GM21825 (cell line): ENCODE measurements around the gene CLEC4E.
"Not testable (repeated sequence)": the region's sequence is repeated elsewhere in the genome, so short reads cannot be mapped to it uniquely, and the experiment has no call there.

ENCODE experiments used
- ATAC-seq: cut with Tn5 transposase; IDR thresholded peaks from one replicate; pipeline ENCODE4 v1.9.1; 2021; ENCODE audit warnings: mild to moderate bottlenecking, moderate library complexity; ENCODE audit not compliant: unreplicated experiment

Gene CLEC4E

GRCh38 chr12:8540831-8541230 is at the start of gene CLEC4E:
Gene CLEC4E, minus strand, starts transcription at chr12:8540905. Its CDS starts 108 bp downstream, at chr12:8540797.
- ATAC-seq = not testable (repeated sequence)

DNA sequence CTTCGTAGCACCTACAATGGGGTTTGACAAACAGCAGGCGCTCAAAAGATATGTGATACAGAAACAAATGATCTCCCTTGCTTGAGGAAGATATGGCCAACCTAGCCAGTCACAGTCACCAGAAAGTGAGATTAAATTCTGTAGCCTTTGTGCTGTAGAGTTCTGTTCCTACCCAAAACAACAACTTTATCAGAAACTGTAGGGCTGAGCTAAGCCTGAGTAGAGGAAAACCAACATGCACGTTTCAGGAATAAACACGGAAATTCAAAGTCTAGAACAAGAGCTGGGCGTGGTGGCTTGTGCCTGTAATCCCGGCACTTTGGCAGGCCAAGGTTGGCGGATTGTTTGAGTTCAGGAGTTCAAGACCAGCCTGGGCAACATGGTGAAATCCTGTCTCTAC is 49.0 kb upstream of the CLEC4E start:
- ATAC-seq = no peak

DNA sequence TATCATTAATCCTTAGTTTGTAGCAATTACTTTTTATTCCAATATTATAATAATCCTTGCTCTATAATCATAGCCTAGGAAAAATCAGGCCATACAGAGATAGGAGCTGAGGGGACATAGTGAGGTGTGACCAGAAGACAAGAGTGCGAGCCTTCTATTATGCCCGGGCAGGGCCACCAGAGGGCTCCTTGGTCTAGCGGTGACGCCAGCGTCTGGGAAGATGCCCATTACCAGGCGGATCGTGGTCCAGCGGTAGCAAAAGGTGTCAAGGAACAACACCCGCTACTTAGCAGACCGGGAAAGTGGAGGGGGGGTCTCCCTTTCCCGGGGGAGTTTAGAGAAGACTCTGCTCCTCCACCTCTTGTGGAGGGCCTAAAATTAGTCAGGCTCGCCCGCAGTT is 43.8 kb upstream of the CLEC4E start:
- ATAC-seq = not testable (repeated sequence)

- no peak for ATAC-seq
These were observed 43.3 kb upstream of the CLEC4E start for GRCh38 chr12:8584004-8584403.

GRCh38 chr12:8581098-8581784 is 40.5 kb upstream of the CLEC4E start:
- ATAC-seq = no peak

GRCh38 chr12:8577879-8578278 is 37.2 kb upstream of the CLEC4E start:
- ATAC-seq = no peak

DNA sequence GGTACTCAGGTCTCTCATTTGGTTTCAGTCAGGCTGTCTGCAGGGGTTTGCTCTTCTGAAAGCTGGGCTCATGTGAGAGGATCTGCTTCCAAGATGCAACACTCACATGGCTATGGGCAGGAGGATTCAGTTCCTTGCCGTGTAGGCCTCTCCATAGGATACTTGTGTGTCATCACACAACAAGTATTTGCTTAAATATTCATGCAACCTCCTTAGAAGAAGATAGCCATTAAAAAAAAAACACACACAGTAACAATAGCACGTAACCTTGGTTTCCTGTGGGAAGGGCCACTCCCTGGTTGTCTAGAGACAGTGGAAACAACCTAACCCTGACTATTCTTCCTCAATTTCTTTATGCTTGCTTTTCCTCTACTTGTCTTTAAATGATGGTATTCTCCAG is 31.8 kb upstream of the CLEC4E start:
- no peak for ATAC-seq

- no peak for ATAC-seq
These were observed 25.8 kb upstream of the CLEC4E start for GRCh38 chr12:8566525-8566924.

- ATAC-seq = not testable (repeated sequence)
These were observed 25.3 kb upstream of the CLEC4E start for GRCh38 chr12:8566052-8566451.

- no peak for ATAC-seq
These were observed 24.0 kb upstream of the CLEC4E start for GRCh38 chr12:8564656-8565055.

GRCh38 chr12:8563356-8563755 is 22.7 kb upstream of the CLEC4E start:
- no peak for ATAC-seq

DNA sequence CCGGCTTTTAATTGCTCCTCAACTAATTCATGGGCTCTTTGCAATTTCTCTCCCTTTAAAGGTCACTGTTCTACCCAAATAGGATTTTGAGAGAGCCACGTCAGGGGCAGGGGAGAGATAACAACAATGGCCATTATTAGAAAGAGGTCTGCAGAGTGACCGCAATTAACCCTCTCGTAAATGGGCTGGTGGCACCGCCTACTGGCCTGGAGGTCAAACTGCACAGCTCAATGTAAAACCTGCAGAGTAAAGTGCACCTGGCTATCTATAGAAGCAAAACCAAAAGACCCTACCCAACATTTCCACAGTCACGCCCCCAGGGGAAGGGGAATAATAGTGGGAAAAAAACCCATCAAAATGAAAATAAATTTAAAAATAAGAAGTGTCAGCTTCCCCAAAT is 21.6 kb upstream of the CLEC4E start:
- no peak for ATAC-seq

- no peak for ATAC-seq
These were observed 20.3 kb upstream of the CLEC4E start for GRCh38 chr12:8561011-8561410.

DNA sequence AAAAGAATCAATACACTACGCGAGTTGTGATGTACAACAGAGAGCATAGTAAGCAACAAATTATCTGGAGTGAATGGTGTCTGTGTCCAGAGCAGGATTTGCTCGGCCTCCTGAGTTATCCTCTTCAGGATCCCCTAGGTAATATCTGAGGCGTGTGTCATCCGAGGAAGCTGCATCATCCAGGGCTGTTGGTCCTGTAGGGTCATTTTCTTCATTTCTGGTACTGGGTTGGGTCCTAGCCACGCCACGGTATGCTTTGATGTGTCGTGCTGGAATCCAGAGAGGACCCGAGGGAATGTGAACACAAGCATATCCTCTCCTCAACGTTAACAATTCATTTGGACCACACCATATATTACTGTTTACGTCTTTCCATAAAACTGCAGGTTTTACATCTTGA is 19.0 kb upstream of the CLEC4E start:
- ATAC-seq = no peak

GRCh38 chr12:8556531-8557097 is 15.9 kb upstream of the CLEC4E start:
- no peak for ATAC-seq

DNA sequence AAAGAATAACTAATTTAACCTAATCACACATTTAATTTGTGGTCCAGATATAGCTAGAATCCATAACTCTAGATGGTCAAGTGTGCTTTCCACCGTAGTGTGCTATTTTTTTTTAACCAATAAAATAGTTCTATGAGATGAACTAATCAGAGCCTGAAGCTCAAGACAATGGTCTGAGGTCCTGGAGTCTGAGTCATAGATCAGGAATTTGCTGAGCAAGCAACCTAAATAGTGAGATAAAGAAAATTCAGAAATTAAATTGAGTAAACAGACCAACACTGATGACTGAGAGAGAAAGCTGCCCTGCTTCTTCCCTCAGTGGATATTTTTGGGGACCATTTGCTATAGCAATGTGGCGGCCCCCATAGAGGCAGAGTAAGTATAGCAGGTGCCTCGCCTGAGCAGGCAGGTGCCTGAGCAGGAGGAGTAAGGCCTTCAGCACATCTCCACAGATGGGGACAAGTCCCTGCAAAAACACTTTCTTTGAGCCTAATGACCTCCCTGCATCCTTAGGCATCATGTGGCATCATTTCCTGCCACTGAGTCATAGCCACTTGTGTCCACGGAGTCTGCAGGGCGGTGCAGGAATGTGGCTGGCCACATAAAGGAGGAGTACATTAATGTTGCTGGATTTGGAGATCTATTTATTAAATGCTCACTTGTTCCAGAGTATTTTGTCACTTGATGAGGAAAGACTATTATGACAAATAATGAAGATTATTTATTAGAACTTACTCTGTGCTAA is 13.9 kb upstream of the CLEC4E start:
- no peak for ATAC-seq

DNA sequence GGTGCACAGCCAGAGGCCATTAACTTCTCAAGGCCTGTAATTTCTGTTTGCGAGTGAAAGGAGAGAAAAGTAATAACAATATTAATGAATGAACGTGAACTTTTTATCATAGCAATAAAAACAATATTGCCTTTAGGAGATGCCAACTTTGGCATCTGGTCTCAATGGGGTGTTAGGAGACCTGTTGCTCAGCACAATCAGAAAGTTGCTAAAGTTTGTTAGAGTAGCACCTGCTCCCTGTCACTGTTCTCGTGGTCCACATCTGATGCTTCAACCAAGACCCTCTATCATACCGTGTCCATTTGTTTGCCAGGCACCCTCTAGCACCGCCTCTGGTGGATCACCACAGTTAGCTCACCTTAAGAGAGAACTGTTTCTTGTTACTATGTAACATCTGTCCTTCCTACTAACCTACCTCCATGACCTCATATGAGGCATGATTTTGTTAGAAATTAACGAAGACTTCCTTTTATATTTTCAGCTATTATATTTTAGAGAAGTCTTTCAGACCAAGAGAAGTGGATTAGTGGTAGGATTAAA is 12.5 kb upstream of the CLEC4E start:
- no peak for ATAC-seq

DNA sequence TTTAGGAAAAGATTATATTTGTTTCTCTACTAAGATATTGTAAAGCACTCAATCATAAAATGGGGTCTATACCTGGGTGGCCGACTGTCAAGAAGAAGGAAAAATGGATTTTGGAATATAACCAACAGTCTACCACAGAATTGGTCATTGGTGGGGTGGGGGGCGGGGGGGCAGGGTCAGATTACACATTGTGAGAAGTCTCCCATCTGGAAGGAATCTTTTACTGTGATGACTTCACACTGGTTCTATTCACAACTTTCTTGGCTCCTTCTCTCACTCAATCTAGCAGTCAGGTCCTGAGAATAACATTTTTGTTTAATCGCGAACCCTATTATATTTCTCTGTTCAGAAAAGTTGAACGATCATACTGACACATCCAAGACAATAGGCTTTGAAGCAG is 8.7 kb upstream of the CLEC4E start:
- ATAC-seq = no peak

DNA sequence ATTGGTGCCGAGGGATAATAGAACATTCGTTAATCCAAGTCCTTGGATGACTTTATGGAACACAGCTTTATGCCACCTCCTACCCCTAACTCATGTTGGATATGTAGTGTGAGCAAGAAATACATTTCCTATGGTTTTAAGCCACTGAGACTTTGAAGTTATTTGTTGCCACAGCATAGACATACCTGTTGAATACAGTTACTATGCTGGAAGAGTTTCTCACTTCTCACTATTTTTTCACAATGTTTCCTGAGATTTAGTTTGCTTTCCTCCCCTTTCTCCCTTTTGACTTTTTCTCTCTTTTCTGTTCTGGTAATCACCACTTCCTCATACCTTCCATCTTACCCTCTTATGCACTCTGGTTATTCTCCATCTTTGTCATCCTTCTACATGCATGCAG is 7.5 kb upstream of the CLEC4E start:
- ATAC-seq = no peak

DNA sequence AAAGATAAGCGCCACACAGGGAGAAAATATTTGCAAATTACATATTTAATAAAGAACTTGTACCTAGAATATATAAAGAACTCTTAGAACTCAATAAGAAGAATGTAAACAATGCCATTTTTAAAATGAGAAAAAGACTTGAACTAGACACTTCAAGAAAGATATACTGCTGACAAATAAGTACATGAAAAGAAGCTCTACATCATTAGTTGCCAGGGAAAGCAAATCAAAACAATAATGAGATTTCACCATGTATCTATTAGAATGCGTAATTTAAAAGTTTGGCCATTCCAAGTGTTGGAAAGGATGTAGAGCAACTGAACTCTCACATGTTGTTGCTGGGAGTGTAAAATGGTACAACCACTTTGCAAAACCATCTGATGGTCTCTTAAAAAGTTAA is 6.9 kb upstream of the CLEC4E start:
- no peak for ATAC-seq

- ATAC-seq = no peak
These were observed 5.9 kb upstream of the CLEC4E start for GRCh38 chr12:8546591-8546990.

GRCh38 chr12:8544295-8544694 is 3.6 kb upstream of the CLEC4E start:
- no peak for ATAC-seq
